ENCODE measurements around the gene FBXW8. TPM values are rescaled to one million over a fixed set of nuclear protein-coding genes. Genes with fewer than 3 reads are reported as not detected.

Gene FBXW8
- total RNA-seq, 2 donors from 2014 or later, result 26.1 to 34.7 TPM

DNA sequence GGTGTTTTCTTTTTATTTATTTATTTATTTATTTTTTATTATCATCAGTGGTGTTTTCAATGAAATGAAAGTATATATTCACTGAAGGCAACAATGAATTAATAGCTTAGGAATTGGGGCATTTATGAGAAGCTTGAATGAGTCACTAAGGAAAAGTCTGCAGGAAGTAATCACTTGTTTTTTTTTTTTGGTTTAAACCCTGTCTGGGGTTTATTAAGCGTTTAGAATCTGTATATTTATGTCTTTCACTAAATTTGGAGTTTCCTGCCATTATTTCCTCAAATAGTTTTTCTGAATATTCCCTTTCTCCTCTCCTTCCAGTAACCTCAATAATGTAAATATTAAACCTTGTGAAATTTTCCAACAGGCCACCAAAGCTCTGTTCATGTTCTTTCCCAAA, 103.0 kb downstream of the FBXW8 start:
- H3K27me3 ChIP-seq (ENCODE audit: control insufficient read depth, insufficient read depth, low read length, poor library complexity, severe bottlenecking), result no peaks in the 10 kb centered on the region
- Mint-ChIP-seq H3K4me1 (peaks cover 13% of the 10 kb centered on the region), H3K27ac (no peak overlapping the region), H3K9me3 (peaks cover 3% of the 10 kb centered on the region), H3K4me3 (no peak overlapping the region), H3K27me3 (ENCODE audit: insufficient read depth) (no peaks in the 10 kb centered on the region), H3K36me3 (ENCODE audit: low read depth) (peaks cover 59% of the 10 kb centered on the region)
- no peak overlapping the region for H3K9ac ChIP-seq (ENCODE audit: extremely low read depth, low read length, poor library complexity, severe bottlenecking)
- no peak for DNase-seq
- no peak overlapping the region for H3K27ac ChIP-seq (ENCODE audit: low read depth, low read length)
- H3K36me3 ChIP-seq (ENCODE audit: control insufficient read depth, insufficient read depth, low read length), result peaks cover 43% of the 10 kb centered on the region
- no peaks in the 10 kb centered on the region for H3K4me1 ChIP-seq (ENCODE audit: control insufficient read depth, insufficient read depth, low read length)
- TF ChIP-seq, protein P1, sequence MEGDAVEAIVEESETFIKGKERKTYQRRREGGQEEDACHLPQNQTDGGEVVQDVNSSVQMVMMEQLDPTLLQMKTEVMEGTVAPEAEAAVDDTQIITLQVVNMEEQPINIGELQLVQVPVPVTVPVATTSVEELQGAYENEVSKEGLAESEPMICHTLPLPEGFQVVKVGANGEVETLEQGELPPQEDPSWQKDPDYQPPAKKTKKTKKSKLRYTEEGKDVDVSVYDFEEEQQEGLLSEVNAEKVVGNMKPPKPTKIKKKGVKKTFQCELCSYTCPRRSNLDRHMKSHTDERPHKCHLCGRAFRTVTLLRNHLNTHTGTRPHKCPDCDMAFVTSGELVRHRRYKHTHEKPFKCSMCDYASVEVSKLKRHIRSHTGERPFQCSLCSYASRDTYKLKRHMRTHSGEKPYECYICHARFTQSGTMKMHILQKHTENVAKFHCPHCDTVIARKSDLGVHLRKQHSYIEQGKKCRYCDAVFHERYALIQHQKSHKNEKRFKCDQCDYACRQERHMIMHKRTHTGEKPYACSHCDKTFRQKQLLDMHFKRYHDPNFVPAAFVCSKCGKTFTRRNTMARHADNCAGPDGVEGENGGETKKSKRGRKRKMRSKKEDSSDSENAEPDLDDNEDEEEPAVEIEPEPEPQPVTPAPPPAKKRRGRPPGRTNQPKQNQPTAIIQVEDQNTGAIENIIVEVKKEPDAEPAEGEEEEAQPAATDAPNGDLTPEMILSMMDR (conservative IDR thresholded peaks at IDR 0.05), result no peak
- no CpG with 5 or more reads among the region's 1 CpG for WGBS, 2 experiments (ENCODE audit: insufficient coverage in 1 of 2, insufficient read length in 1 of 2)
- H3K9me3 ChIP-seq (ENCODE audit: control insufficient read depth, low read length), result peaks cover 21% of the 10 kb centered on the region
- H3K4me3 ChIP-seq (ENCODE audit: low read length), result no peak overlapping the region

DNA sequence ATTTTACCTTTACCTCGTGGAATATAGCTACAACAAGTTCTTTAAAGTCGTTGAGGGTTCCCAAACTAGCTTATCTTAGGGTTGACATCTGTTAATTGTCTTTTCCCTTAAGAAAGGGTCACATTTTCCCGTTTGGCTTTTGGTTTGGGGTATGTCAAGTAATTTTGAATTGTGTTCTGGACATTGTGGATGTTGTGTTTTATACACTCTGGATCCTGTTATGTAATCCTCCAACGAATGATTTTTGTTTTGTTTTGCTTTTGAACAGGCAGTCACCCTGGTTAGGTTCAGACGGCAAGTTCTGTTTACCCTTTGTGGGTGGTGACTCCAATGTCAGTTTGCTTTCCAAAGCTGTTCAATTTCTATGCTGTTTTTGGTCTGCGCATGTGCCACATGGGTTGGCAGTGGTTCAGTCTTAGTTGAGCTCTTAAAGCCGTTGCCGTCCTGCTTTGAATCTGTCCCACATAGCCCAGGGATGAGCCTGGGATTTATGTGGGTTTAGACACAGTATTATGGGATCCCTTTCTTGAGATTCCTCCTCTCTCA, 103.7 kb downstream of the FBXW8 start:
- no peaks in the 10 kb centered on the region for H3K27me3 Mint-ChIP-seq (ENCODE audit: insufficient read depth)
- Histone ChIP-seq H3K36me3 (ENCODE audit: control insufficient read depth, insufficient read depth, low read length) (peaks cover 43% of the 10 kb centered on the region), H3K4me1 (ENCODE audit: control insufficient read depth, insufficient read depth, low read length) (no peaks in the 10 kb centered on the region), H3K9ac (ENCODE audit: extremely low read depth, low read length, poor library complexity, severe bottlenecking) (no peak overlapping the region), H3K4me3 (ENCODE audit: low read length) (no peak overlapping the region), H3K27ac (ENCODE audit: low read depth, low read length) (no peak overlapping the region), H3K27me3 (ENCODE audit: control insufficient read depth, insufficient read depth, low read length, poor library complexity, severe bottlenecking) (no peaks in the 10 kb centered on the region), H3K9me3 (ENCODE audit: control insufficient read depth, low read length) (peaks cover 21% of the 10 kb centered on the region)
- peaks cover 12% of the 10 kb centered on the region for H3K4me1 Mint-ChIP-seq
- 92 to 93% methylated on average over 7 to 8 of the region's 8 CpGs for WGBS, 2 experiments (ENCODE audit: insufficient coverage in 1 of 2, insufficient read length in 1 of 2)
- H3K4me3 Mint-ChIP-seq, result no peak overlapping the region
- peaks cover 3% of the 10 kb centered on the region for H3K9me3 Mint-ChIP-seq
- no peak overlapping the region for H3K27ac Mint-ChIP-seq
- peak; percentile 24 for DNase-seq
- TF ChIP-seq, protein P1 (conservative IDR thresholded peaks at IDR 0.05), result no peak
- H3K36me3 Mint-ChIP-seq (ENCODE audit: low read depth), result peaks cover 62% of the 10 kb centered on the region

DNA sequence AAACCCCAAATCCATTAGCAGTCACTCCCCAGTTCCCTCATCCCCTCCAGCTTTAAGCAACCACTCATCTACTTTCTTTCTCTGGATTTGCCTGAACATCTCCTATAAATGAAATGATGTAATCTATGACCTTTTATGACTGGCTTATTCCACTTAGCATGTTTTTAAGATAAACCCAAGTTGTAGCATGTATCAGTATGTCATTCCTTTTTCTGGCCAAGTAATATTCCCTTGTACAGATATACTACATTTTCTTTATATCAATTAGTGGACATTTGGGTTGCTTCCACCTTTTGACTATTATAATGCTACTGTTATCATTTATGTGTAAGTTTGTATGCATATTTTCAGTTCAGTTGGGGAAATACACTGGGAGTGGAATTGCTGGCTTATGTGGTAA, 105.1 kb downstream of the FBXW8 start:
- Histone ChIP-seq H3K9me3 (ENCODE audit: control insufficient read depth, low read length) (peaks cover 21% of the 10 kb centered on the region), H3K27ac (ENCODE audit: low read depth, low read length) (no peak overlapping the region), H3K9ac (ENCODE audit: extremely low read depth, low read length, poor library complexity, severe bottlenecking) (no peak overlapping the region), H3K4me3 (ENCODE audit: low read length) (no peak overlapping the region), H3K27me3 (ENCODE audit: control insufficient read depth, insufficient read depth, low read length, poor library complexity, severe bottlenecking) (no peaks in the 10 kb centered on the region), H3K4me1 (ENCODE audit: control insufficient read depth, insufficient read depth, low read length) (no peaks in the 10 kb centered on the region), H3K36me3 (ENCODE audit: control insufficient read depth, insufficient read depth, low read length) (peaks cover 33% of the 10 kb centered on the region)
- DNase-seq, result peak; percentile 1
- no peak overlapping the region for H3K4me3 Mint-ChIP-seq
- H3K27me3 Mint-ChIP-seq (ENCODE audit: insufficient read depth), result no peaks in the 10 kb centered on the region
- H3K36me3 Mint-ChIP-seq (ENCODE audit: low read depth), result peaks cover 66% of the 10 kb centered on the region
- H3K9me3 Mint-ChIP-seq, result peaks cover 3% of the 10 kb centered on the region
- TF ChIP-seq, protein P1 (conservative IDR thresholded peaks at IDR 0.05), result no peak
- peaks cover 2% of the 10 kb centered on the region for H3K4me1 Mint-ChIP-seq
- no peak overlapping the region for H3K27ac Mint-ChIP-seq

Measured in endodermal cell (in vitro differentiated cells).